ENCODE measurements around the gene CELSR3. TPM values are rescaled to one million over a fixed set of nuclear protein-coding genes. Genes with fewer than 3 reads are reported as not detected.
A peak's percentile ranks its signal among the peaks of the same experiment; 100 is the strongest.

CELSR3 gene
- polyA plus RNA-seq, 2 of the 4 experiments (the other 2 are of a cell fraction) = 2.2 to 4.8 TPM

DNA sequence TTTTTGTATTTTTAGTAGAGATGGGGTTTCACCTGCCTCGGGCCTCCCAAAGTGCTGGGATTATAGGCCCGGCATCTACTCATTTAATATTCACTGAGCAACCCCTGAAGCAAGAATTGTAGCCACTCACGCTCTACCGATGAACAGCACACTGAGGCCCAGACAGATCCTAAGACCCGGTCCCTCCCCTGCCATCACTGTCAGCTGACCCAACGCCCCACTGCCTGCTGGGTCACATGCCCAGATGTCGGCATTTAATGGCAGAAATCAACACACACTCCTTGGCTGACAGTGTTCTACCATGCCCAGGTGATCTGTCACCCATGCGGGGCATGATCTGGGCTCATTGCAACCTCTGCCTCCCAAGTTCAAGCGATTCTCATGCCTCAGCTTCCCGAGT, 37.9 kb downstream of the CELSR3 start (continued):
- no peak for TF ChIP-seq NR3C1 (IDR thresholded peaks at IDR 0.05)

DNA sequence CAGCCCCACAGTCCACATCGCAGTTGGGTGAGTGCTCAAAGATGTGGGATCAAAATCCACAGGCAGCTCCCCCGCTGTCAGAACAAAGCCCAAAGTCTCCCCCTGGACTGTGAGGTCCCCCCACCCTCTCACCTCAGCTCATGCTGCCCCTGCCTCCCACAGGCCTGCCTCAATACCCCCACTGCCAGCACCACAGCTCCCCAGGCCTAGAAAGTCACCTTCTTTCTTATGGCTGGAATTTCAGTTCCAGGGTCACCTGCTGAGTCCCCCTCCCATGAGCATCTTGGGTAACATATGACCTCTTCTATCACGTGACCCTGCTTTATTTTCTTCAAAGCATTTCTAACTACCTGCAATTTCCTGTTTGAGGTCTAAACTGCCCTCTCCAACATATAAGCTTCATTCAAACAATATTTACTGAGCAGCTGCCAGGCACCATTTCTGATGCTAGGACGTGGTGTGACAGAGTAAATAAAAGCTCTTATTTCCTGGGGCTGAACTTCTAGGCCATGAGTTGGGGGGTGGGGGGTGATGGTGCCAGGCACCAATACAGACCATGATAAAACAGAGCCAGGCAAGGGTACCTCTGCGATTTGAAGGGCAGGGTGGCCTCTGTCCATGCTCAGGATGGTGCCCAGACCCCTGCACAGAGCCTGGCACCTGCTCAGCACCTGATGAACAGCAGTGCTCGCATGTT, 38.7 kb downstream of the CELSR3 start:
- Histone ChIP-seq H3K4me2 (no peak overlapping the region), H3K27ac (no peak overlapping the region), H3K4me1 (no peaks in the 10 kb centered on the region), H3K9me3 (no peaks in the 10 kb centered on the region), H3K4me3 (no peak overlapping the region)
- FAIRE-seq (no peak), ATAC-seq (no peak), DNase-seq (ENCODE audit: low read depth in 1 of 2, low spot score in 1 of 2) (no peak)
- ChIA-PET POLR2A (interaction anchor here (0.7 kb wide), 1 partner anchor 12 kb away, joined by 6 read pairs; no protein-coding TSS in a partner anchor), CTCF (interaction anchor here (0.7 to 1.5 kb wide), 4 partner anchors 11 to 187 kb away, joined by 3 to 4 read pairs (median 4); partner anchors contain the start of gene SLC26A6)
- TF ChIP-seq, protein P1, sequence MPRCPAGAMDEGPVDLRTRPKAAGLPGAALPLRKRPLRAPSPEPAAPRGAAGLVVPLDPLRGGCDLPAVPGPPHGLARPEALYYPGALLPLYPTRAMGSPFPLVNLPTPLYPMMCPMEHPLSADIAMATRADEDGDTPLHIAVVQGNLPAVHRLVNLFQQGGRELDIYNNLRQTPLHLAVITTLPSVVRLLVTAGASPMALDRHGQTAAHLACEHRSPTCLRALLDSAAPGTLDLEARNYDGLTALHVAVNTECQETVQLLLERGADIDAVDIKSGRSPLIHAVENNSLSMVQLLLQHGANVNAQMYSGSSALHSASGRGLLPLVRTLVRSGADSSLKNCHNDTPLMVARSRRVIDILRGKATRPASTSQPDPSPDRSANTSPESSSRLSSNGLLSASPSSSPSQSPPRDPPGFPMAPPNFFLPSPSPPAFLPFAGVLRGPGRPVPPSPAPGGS (IDR thresholded peaks at IDR 0.05) = no peak
- TF ChIP-seq, protein P2, sequence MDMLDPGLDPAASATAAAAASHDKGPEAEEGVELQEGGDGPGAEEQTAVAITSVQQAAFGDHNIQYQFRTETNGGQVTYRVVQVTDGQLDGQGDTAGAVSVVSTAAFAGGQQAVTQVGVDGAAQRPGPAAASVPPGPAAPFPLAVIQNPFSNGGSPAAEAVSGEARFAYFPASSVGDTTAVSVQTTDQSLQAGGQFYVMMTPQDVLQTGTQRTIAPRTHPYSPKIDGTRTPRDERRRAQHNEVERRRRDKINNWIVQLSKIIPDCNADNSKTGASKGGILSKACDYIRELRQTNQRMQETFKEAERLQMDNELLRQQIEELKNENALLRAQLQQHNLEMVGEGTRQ (IDR thresholded peaks at IDR 0.05) = peak; percentile 8; the same call in 1 of the 2 replicates
- TF ChIP-seq FOSL2 (IDR thresholded peaks at IDR 0.05) (no peak), FOSL2 (CRISPR knock-in tag; IDR thresholded peaks at IDR 0.05) (no peak), NR3C1 (IDR thresholded peaks at IDR 0.05) (no peak)
- WGBS (ENCODE audit: missing lambda C conversion rate) = 74% methylated on average over 6 of the region's 6 CpGs

DNA sequence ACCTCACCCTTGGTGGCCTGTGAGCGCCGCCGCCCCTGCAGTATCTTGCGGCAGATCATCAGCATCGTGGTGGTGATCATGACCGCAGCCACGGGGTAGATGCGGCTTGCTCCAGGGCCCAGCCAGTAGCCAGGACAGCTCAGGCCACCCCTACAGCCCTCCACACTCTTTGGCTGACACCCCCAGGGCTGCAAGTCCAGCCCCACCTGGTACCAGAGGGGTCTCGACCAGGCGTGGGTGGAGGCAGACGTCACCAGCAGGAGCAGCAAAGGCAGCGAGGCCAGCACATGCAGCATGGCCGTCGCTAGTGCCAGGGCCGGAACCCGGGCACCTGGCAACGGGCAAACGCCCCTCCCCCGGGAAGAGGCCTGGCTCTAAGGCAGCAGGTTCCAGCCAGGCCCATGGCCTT, 41.2 kb downstream of the CELSR3 start, which contains the start of gene TMEM89:
Gene TMEM89 (minus strand): TSS at position 309 of the 409 bp plus-strand sequence. CDS start 13 bp downstream, at position 296.
- no peak for DNase-seq (ENCODE audit: low read depth in 1 of 2, low spot score in 1 of 2)
- TF ChIP-seq, protein P3, sequence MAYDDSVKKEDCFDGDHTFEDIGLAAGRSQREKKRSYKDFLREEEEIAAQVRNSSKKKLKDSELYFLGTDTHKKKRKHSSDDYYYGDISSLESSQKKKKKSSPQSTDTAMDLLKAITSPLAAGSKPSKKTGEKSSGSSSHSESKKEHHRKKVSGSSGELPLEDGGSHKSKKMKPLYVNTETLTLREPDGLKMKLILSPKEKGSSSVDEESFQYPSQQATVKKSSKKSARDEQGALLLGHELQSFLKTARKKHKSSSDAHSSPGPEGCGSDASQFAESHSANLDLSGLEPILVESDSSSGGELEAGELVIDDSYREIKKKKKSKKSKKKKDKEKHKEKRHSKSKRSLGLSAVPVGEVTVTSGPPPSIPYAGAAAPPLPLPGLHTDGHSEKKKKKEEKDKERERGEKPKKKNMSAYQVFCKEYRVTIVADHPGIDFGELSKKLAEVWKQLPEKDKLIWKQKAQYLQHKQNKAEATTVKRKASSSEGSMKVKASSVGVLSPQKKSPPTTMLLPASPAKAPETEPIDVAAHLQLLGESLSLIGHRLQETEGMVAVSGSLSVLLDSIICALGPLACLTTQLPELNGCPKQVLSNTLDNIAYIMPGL (CRISPR knock-in tag; IDR thresholded peaks at IDR 0.05; ENCODE audit: borderline replicate concordance) = no peak
- no peak for TF ChIP-seq TFCP2L1 (CRISPR knock-in tag; IDR thresholded peaks at IDR 0.05)
- no peak for TF ChIP-seq NFE2L2 (conservative IDR thresholded peaks at IDR 0.05; ENCODE audit: low read length)
- TF ChIP-seq, protein P4, sequence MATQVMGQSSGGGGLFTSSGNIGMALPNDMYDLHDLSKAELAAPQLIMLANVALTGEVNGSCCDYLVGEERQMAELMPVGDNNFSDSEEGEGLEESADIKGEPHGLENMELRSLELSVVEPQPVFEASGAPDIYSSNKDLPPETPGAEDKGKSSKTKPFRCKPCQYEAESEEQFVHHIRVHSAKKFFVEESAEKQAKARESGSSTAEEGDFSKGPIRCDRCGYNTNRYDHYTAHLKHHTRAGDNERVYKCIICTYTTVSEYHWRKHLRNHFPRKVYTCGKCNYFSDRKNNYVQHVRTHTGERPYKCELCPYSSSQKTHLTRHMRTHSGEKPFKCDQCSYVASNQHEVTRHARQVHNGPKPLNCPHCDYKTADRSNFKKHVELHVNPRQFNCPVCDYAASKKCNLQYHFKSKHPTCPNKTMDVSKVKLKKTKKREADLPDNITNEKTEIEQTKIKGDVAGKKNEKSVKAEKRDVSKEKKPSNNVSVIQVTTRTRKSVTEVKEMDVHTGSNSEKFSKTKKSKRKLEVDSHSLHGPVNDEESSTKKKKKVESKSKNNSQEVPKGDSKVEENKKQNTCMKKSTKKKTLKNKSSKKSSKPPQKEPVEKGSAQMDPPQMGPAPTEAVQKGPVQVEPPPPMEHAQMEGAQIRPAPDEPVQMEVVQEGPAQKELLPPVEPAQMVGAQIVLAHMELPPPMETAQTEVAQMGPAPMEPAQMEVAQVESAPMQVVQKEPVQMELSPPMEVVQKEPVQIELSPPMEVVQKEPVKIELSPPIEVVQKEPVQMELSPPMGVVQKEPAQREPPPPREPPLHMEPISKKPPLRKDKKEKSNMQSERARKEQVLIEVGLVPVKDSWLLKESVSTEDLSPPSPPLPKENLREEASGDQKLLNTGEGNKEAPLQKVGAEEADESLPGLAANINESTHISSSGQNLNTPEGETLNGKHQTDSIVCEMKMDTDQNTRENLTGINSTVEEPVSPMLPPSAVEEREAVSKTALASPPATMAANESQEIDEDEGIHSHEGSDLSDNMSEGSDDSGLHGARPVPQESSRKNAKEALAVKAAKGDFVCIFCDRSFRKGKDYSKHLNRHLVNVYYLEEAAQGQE (IDR thresholded peaks at IDR 0.05) = no peak
- no peak for TF ChIP-seq RNF2 (IDR thresholded peaks at IDR 0.05; ENCODE audit: borderline replicate concordance, low read depth)
- TF ChIP-seq SMC3 (IDR thresholded peaks at IDR 0.05) = no peak
- TF ChIP-seq RAD21 (conservative IDR thresholded peaks at IDR 0.05 in 1 of 2, IDR thresholded peaks at IDR 0.05 in 1 of 2) = no peak
- TF ChIP-seq, protein P5, sequence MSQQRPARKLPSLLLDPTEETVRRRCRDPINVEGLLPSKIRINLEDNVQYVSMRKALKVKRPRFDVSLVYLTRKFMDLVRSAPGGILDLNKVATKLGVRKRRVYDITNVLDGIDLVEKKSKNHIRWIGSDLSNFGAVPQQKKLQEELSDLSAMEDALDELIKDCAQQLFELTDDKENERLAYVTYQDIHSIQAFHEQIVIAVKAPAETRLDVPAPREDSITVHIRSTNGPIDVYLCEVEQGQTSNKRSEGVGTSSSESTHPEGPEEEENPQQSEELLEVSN (IDR thresholded peaks at IDR 0.05; ENCODE audit: borderline replicate concordance, low read depth) = no peak
- CTCF ChIA-PET = interaction anchor here (0.9 to 3.7 kb wide), 2 partner anchors 10 to 13 kb away, joined by 6 to 17 read pairs; partner anchors contain the start of gene SLC26A6
- WGBS (ENCODE audit: missing lambda C conversion rate) = 93% methylated on average over 8 of the region's 19 CpGs
- POLR2A ChIA-PET = no interaction called here
- ATAC-seq = no peak
- Histone ChIP-seq H3K4me1 (no peaks in the 10 kb centered on the region), H3K27ac (no peak within 1 kb of the TSS), H3K4me2 (no peak within 1 kb of the TSS), H3K4me3 (no peak within 1 kb of the TSS), H3K9me3 (peaks cover 15% of the 10 kb centered on the region)
- FAIRE-seq = no peak

Data from A549 (cell line).